HG03342 (cell line): ENCODE measurements around the gene CAMSAP1.
"Not testable (repeated sequence)": the region's sequence is repeated elsewhere in the genome, so short reads cannot be mapped to it uniquely, and the experiment has no call there.

Experiments
- ATAC-seq: cut with Tn5 transposase; IDR thresholded peaks from one replicate; pipeline ENCODE4 v1.9.1; 2021; ENCODE audit warnings: mild to moderate bottlenecking, moderate library complexity; ENCODE audit not compliant: unreplicated experiment

CAMSAP1 gene

DNA sequence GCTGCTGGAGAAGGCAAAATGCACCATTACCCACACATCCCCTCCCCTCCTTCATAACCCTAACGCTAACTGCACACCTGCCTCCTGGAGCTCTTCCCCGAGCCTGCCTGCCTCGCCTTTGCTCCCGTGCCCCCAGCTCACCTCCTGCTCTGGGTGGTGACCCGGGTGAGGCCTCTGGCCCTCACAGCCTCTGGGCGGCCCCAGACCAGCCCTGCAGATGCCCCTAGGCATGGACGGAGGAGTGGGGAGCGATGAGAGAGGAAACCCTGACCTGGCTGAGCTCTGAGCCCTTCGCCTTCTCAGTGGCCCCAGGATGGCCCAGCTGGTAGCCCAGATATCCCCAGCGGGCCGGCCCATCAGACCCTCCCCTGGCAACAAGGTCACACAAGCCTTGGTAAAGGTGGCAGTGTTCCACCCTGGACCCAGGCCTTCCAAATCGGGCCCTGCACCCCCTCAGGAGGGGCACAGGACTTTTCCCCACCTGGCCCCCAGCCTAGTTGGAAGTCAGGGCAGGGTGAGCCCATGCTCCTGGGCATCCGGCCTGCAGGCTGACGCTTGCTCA is 14.5 kb upstream of the CAMSAP1 start:
- ATAC-seq, result no peak

DNA sequence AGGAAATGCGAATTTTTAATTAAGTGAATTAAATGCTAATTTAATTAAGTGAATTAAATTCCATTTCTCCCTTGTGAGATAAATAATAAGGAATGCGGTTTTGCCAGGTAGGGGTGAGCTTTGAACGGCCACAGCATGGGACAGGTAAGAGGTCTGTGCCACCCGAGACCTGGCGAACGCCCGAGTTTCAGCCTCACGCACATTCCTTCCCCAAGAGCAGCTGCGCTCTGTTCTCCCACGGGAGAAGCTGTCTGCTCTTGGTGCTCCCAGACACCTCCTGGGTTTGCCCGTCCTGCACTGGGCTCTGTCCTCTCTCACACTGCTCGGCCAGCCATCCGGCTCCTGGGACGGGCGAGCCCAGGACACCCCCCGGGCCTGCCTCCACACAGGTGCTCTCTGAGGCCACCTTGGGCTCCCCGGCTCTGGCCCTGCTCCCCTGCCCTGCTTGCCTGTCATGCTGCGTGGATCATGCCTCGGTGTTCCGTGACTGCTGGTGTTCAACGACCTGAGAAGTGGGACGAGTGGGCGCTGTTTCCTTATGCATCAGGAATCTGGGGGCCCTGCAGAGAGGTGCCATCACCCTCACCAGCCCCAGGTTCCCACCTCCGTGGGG is 13.7 kb upstream of the CAMSAP1 start:
- ATAC-seq, result no peak

DNA sequence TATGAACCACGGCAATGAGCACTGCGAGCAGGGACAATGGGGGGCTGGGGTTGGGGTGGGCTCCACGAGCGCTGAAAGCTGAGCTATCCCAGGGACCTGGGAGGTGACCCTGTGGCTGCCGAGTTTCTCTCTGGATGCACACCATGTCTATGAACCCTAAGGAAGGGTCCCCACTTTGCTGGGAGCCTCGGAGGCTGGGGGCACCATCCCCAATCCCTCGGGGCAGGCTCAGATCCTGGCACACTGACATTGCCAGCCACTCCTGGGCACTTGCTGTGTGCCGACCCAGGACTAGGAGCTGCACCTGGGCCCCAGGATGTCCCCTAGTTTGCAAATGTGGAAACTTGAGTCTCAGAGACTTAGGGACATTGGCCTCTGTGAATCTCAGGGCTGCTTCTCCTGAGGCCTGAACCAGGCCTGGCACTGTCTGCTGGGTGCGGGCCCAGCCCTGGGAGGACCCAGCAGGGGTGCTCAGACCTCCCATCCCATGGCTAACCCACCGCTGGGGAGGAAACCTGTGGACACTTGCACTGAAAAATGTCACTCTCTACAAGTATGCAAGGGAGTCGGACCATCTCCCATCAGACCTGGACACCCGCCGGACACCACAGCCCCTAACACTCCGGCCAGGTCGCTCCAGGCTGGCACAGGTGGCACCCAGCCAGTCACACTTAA is 13.0 kb upstream of the CAMSAP1 start:
- no peak for ATAC-seq

DNA sequence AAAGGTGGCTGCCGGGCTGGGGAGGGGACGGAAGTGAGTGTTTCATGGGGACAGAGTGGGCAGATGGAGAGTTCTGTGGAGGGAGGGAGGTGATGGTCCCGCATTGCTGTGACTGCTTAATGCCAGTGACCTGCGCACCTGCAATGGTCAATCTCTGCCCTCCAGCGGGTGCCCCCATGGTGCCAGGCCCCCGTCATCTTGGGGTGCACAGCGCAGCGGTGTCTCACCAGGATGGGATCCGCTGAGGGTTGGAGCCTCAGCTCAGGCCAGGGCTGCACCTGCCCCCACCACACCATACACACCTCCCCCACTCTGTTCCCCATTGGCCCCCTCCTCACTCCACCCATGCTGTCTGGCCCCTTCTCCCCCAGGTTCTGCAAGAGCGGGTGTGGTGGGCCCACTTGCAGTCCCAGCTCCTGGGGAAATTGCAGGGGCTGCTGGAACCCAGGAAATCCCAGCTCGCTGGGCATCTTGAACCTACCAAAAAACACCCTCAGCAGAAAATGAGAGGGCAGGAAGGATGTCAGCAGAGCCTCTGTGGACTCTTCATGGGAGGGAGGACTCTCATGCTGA is 12.1 kb upstream of the CAMSAP1 start:
- ATAC-seq, result no peak

DNA sequence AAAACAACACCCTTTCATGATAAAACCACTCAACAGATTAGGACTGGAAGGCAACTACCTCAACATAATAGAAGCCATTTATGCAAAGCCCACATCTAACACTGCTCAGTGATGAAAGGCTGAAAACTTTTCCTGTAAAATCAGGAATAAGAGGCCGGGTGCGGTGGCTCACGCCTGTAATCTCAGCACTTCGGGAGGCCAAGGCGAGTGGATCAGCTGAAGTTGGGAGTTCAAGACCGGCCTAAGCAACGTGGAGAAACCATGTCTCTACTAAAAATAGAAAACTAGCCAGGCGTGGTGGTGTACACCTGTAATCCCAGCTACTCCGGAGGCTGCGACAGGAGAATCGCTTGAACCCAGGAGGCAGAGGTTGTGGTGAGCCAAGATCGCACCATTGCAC is 8.9 kb upstream of the CAMSAP1 start:
- ATAC-seq, result not testable (repeated sequence)

DNA sequence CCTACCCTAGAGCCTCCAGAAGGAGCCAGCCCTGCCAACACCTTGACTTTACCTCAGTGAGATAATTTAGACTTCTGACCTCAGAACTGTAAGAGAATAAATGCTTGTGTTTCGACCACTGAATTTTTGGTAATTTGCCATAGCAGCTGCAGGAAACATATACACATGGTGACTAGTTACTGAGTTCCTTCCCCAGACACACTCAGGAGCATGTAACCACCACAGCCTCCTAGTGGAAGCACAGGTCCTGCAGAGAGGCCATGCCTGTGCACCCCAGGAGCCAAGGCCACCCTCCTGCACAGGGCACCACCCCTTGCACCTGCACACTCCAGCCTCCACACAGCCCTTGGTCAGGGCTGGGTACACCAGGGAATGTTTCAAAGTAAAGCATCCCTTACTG is 7.6 kb upstream of the CAMSAP1 start:
- ATAC-seq, result no peak

DNA sequence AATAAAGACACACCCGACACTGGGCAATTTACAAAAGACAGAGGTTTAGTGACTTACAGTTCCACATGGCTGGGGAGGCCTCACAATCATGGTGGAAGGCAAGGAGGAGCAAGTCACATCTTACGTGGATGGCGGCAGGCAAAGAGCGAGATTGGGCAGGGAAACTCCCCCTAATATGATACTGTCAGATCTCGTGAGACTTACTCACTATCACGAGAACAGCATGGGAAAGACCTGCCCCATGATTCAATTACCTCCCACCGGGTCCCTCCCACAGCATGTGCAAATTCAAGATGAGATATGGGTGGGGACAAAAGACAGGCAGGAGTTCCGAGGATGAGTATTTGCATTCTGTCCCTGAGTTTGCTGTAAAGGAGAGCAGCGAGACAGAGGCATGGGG is 3.9 kb upstream of the CAMSAP1 start:
- not testable (repeated sequence) for ATAC-seq

DNA sequence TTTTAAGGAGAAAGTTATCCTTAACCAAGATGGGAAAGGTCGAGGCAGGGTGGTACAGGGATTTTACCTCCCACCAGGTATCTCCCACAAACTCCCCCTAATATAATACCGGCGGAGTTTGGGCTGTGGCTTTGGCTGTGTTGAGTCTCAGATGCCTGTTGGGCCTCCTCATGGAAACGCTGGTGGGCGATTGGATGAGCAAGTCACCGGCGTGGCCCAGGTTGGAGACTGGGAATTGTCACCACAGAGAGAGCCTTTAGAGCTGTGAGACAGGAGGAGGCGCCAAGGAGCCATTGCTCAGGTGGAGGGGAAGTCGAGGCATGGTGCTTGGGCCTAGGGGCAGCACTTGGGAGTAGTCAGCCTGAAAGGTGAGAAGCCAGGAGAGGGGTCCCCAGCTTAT is 3.4 kb upstream of the CAMSAP1 start:
- no peak for ATAC-seq

DNA sequence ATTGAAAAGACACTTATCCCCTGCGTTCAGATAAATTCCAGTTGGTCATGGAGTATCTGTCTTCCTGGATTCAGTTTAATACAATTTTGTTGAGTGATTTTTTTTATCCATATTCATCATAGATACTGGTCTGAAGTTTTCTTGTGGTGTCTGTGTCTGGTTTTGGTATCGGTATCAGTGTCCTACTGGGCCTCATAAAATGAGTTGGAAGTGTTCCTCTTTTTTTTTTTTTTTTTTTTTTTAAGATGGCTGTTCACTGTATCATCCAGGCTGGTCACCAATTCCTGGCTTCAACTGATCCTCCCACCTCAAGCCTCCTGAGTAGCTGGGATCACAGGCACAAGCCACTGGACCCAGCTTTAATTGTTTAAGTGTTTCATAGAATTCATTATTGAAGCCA is 2.9 kb upstream of the CAMSAP1 start:
- ATAC-seq, result no peak

DNA sequence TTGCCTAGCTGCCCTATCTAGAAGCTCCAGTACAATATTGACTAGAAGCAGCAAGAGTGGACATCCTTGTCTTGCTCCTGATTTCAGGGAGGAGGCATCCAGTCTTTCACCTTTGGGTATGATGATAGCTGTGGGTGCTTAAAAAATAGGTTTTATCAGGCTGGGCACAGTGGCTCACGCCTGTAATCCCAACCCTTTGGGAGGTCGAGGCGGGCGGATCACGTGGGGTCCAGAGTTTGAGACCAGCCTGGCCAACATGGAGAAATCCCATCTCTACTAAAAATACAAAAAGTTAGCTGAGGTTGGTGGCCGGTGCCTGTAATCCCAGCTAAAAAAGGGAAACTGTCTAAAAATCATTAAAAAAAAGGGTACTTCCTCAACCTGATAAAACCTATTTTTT is 2.0 kb upstream of the CAMSAP1 start:
- no peak for ATAC-seq

DNA sequence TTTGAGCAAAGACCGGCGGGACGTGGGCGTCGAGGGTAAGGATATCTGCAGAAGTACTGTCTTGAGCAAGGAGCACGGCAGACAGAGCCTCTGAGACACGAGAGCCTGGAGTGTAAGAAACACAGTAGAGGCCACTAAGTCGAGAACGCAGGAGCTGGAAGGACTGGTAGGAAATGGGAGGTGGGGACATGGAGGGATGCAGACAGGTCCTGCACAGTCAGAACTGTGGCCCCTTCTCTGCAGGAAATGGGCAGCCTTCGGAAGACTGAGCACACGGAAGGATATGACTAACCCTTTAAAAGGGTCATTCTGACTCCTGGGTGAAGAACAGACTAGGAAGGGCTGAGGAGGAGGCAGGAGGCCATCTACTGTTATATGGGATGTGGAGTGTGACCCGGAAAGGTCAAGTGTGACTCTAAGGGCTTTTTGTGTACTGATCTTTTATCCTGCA is 1.4 kb upstream of the CAMSAP1 start:
- no peak for ATAC-seq

DNA sequence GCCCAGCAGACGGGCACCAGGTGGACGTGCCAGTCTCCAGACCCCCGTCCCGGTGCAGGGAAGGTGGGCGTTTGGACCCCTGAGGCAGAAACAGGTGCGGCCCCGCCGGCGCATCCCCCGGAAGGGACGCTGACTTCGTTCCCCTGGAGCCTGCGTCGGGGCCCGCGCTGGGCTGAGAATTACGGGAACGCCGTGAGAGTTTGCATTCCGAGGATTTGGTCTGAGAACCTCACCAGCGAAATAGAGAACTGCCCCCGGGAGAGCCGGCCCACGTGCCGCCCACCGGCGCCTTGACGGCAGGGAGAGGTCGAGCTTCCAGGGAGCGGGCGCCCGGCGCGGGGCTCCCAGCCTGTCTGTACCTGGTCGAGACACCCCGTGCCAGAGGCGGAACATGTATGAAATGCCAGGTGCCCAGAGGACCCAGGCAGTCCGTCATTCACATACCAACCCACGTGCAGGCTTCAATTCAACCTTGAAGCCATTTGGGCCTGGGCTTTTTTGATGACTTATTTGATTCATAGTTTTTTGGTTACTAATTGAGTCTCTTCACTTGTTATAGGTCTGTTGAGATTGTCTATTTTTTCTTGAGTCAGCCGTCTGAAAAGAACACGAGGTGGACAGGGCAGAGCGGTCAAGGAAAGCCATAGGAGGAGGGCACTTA is 877 bp upstream of the CAMSAP1 start:
- no peak for ATAC-seq

DNA sequence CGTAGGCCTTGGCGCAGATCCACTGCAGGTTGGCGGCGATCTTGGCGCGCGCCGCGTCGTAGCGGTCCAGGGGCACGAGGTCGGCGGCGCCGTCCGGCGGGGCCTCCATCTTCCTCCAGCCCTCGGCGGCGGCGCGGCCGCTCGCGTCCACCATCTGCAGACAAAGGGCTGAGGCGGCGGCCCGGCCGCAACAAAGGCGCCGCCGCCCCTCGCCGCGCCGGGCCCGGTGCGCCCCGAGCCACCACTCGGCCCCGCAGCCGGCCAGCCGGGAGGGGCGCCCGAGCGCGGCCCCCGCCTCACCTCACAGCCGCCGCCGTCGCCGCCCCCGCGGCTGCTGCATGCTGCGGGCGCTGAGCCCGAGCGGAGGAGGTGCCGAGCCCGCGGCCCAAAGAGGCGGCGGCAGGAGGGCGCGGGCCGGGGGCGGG is 328 bp downstream of the CAMSAP1 start:
- peak; percentile 36 for ATAC-seq

DNA sequence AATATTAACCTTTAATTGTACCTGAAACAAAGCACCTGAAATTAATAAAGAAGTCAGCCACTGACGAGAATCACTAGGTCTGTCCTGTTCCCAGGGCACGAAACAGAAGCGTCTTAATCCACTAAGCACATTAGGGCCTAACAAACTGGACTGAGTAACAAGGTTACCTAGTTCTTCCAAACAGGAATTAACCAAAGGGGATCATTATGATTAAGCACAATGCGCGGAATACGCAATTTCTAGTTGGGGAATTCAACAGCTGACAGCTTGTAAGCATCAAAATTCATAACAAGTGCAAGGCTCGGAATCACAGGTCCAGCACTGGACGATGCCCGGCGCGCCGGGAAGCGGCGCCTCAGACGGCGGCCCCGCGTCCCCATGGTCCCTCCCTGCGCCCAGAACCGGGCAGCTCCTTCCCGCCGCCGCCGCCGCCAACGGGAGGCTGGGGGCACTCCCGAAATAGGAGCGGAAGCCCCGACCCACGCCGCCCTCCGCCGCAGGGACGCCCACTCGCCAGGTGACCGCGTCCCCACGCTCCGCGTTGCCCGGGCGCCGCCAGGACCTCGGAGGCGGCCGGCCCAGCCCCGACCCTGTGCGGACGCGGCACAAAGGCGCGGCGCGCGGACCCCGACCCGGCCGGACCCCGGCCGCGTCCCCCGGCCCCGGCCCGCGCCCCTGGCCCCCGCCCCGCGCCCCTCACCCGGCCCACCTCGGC is 898 bp downstream of the CAMSAP1 start:
- peak; percentile 10 for ATAC-seq

DNA sequence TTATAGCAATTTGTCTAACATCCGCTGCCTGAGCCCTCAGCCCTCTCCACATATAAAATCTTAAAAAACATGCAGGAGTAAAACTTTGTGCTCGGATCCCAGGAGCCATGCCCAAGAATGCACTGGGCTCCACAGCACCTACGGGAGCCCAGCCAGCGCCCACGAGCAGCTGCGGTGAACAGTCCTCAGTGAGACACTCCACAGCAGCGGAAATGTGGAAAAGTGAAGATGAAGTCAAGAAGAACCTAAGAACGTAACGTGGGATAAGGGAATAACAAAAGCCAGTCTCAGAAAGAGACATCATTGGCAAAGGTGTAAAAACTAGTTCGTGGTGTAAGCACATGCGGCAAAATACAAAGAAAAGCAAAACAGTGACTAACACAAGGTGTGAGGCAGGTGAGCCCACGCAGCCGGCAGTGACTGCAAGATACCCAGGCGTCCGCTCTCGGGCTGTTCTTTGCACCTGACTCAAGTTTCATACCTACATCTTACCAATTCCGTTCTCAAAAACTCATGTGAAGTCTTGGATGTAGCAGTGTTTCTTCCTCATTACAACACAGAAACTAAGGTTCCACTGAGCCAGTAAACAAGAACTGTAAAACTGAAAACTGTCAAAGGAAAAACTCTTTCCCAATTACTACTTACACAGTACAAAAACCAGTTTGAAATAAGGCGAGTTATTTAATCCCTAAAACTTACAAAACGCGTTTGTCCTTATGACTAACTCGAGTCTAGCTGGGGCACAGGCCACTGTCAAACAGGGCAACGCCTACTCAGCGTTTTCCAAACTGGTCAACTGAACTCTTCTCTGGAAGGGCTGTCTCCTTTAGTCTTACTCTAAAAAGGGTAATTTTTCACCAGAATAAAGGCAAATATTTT is 1.7 kb downstream of the CAMSAP1 start:
- ATAC-seq, result no peak

DNA sequence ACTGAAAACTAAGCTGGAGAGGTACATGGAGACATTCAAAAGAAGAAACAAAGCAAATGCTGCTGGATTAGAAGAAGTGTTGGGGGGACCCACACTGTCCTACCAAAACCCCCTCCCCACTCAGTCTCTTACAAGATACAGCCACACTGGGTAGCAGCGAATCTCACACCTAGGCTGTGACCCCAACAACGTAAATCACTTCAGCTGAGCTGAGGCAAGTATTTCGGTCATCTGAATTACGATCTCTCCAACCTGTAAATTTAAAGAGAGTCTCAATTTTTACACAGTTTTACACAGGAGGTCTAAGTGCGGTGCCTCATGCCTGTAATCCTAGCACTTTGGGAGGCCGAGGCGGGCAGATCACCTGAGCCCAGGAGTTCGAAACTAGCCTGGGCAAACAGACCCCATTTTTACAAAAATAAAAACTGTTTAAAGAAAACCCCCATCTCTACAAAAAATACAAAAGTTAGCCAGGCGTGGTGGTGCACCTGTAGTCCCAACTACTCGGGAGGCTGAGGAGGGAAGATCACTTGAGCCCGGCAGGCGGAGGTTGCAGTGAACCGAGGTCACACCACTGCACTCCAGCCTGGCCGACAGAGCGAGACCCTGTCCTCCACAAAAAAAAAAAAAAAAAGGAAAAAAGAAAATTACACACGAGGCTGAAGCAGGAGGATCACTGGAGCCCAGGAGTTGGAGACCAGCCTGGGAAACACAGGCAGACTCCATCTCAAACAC is 3.4 kb downstream of the CAMSAP1 start:
- no peak for ATAC-seq

DNA sequence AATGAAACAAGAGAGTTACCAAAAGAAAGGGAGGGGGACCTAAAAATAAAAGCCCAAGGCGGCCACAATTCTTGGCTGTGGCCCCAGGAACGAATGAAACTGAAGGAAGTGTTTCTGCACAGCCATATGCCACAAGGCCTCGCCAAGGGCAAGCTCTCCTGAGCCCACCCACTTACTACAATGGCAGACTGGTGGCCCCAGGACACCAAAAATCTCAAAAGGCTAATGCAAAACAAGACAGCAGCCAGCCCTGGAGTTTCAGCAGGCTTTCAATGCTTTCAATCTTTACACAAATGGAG is 4.0 kb downstream of the CAMSAP1 start:
- no peak for ATAC-seq

DNA sequence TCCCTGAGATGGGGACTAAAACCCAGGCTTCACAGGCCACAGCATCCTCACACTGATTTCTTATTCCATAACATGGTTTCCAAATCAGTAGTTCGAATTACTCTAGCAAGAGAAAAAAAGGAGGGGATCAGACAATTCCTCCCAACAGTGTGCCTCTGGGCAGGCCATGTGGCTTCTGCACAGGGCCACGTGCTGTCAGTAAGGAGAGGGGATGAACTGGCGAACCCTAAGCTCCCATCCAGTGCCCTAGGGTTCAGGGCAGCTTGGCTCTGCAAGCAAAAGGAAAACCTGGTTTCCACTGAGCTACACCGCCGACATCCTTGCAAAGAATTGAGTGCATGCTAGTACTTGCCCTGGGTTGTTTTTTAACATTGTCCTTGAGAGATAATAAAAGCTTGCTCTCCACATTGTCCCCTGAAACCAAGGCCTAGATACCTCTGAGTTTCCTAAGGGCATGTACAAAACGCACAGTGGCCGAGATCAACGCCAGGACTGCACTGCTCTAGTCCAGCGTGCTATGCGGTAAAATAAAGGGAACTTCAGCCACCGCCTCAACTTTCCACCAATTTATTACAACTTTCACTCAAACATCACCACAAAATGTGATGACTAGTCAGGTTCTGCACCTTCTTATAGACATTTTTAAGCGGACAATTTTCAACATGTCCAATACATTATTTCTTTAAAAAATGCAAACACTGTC is 4.5 kb downstream of the CAMSAP1 start:
- no peak for ATAC-seq

DNA sequence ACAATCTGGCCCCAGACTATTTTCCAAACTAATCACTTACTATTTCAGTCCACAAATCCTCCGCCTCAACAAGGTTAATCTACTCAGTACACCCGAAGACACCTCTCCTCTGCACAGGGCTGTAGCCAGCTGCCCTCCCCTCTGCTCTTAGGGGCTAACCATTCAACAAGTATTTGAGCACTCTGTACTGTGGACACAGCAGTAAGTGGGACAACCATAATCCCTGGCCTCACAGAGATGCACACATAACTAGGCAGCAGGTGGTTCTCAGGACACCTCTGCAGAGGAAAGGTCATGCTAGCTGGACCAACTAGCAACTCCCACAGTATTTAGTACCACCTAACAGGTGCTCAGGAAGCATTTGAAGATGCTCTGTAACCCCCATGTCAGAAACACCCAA is 5.5 kb downstream of the CAMSAP1 start:
- no peak for ATAC-seq
